GM23248 (cell line): Measurements from ENCODE around the gene OSBP2. TPM values are rescaled to one million over a fixed set of nuclear protein-coding genes. Genes with fewer than 3 reads are reported as not detected.

ENCODE experiments used
- DNase-seq: peaks from one replicate; pipeline ENCODE4 v3.0.0-alpha.2; 2015
- H2AFZ ChIP-seq: fragments of 200-600 bp; sonication (generic); 2 replicates; pipeline ENCODE4 v1.6.1; 2016; ENCODE audit warnings: antibody characterized with exemption
- H3F3A ChIP-seq: fragments of 200-600 bp; sonication (generic); 2 replicates; pipeline ENCODE4 v1.6.1; 2016; ENCODE audit warnings: mild to moderate bottlenecking, antibody characterized with exemption, mixed run types; ENCODE audit not compliant: insufficient read depth
- H3K27ac ChIP-seq: fragments of 200-600 bp; sonication (generic); 2 replicates; pipeline ENCODE4 v1.5.1; 2016; ENCODE audit warnings: mild to moderate bottlenecking
- H3K27me3 ChIP-seq: fragments of 200-600 bp; sonication (generic); replicated peaks from 2 replicates; pipeline ENCODE4 v1.6.1; 2016; ENCODE audit warnings: mild to moderate bottlenecking; ENCODE audit not compliant: insufficient read depth
- H3K36me3 ChIP-seq: fragments of 200-600 bp; sonication (generic); 2 replicates; pipeline ENCODE4 v1.6.1; 2016; ENCODE audit warnings: low read depth, mild to moderate bottlenecking
- H3K4me1 ChIP-seq: fragments of 200-600 bp; sonication (generic); 2 replicates; pipeline ENCODE4 v1.6.1; 2016; ENCODE audit warnings: mild to moderate bottlenecking; ENCODE audit not compliant: insufficient read depth
- H3K4me2 ChIP-seq: fragments of 200-600 bp; sonication (generic); one replicate; pipeline ENCODE4 v1.6.1; 2016; ENCODE audit warnings: mild to moderate bottlenecking; ENCODE audit not compliant: unreplicated experiment
- H3K4me3 ChIP-seq: fragments of 200-600 bp; sonication (generic); 2 replicates; pipeline ENCODE4 v1.5.1; 2016; ENCODE audit warnings: mild to moderate bottlenecking
- H3K79me2 ChIP-seq: fragments of 200-600 bp; sonication (generic); 2 replicates; pipeline ENCODE4 v1.6.1; 2016; ENCODE audit warnings: mild to moderate bottlenecking; ENCODE audit not compliant: insufficient read depth
- H3K9ac ChIP-seq: fragments of 200-600 bp; sonication (generic); 2 replicates; pipeline ENCODE4 v1.6.1; 2016; ENCODE audit warnings: mild to moderate bottlenecking
- H3K9me2 ChIP-seq: fragments of 200-600 bp; sonication (generic); 2 replicates; pipeline ENCODE4 v1.6.1; 2016; ENCODE audit warnings: mixed run types, mild to moderate bottlenecking, moderate library complexity; ENCODE audit not compliant: insufficient read depth
- H3K9me3 ChIP-seq: fragments of 200-600 bp; sonication (generic); one replicate; pipeline ENCODE4 v1.6.1; 2017; ENCODE audit warnings: low read depth
- H4K20me1 ChIP-seq: fragments of 200-600 bp; sonication (generic); 2 replicates; pipeline ENCODE4 v1.6.0; 2016; ENCODE audit not compliant: insufficient read depth
- EZH2 ChIP-seq: fragments of 200-600 bp; sonication (generic); IDR thresholded peaks from 2 replicates; pipeline ENCODE4 v1.6.1; 2018; ENCODE audit warnings: antibody characterized with exemption, mild to moderate bottlenecking; ENCODE audit not compliant: insufficient read depth, poor library complexity, severe bottlenecking
- EZH2phosphoT487 ChIP-seq: fragments of 200-600 bp; sonication (generic); IDR thresholded peaks from 2 replicates; pipeline ENCODE4 v1.6.1; 2018; ENCODE audit warnings: antibody characterized with exemption, moderate library complexity, mild to moderate bottlenecking, low read depth; ENCODE audit not compliant: insufficient read depth
- WGBS, 2 experiments: methylation state at CpG; one replicate each; pipeline ENCODE4 v1.1.6; 2015 to 2017; ENCODE audit warnings: low lambda C conversion rate in 2 of 2, low coverage in 1 of 2; ENCODE audit errors: missing lambda C conversion rate in 2 of 2; 5-methylcytosine and 5-hydroxymethylcytosine counted together
- in situ Hi-C: fragments of 300-500 bp; cut with MboI; formaldehyde crosslinking; loops from 2 replicates; pipeline ENCODE4 v1.15.0; 2020
- polyA plus RNA-seq: library from polyadenylated mRNA; unstranded; fragments of >200 nt; fragmentation: Nextera tagmentation; extraction: Ambion mirVana; gene quantifications from 2 replicates; pipeline ENCODE4 v1.2.1, GENCODE V29; 2016
- total RNA-seq: library from RNA; depleted of rRNA; stranded (reverse); fragments of >200 nt; shearing (Covaris generic); gene quantifications from 2 replicates; pipeline ENCODE4 v1.2.3, GENCODE V29; 2014

The OSBP2 gene
- total and polyA plus RNA-seq, 2 experiments from 2014 or later: 1.1 to 1.3 TPM

- Histone ChIP-seq H3K9me3 (no peaks in the 10 kb centered on the region), H3K4me1 (peaks cover 9% of the 10 kb centered on the region), H3K9ac (no peak overlapping the region), H3K9me2 (no peaks in the 10 kb centered on the region), H3K27me3 (peaks cover 11% of the 10 kb centered on the region; the same call in 1 of the 2 replicates), H4K20me1 (no peaks in the 10 kb centered on the region), H3K4me3 (no peak overlapping the region), H2AFZ (no peak overlapping the region), H3K27ac (no peak overlapping the region), H3K4me2 (no peak overlapping the region), H3F3A (no peaks in the 10 kb centered on the region), H3K36me3 (no peaks in the 10 kb centered on the region), H3K79me2 (no peaks in the 10 kb centered on the region)
- no peak for DNase-seq
- in situ Hi-C loops: no loop called here
- 74 to 75% methylated on average over 5 of the region's 5 CpGs for WGBS, 2 experiments
- no peak for TF ChIP-seq EZH2
- TF ChIP-seq EZH2phosphoT487: no peak
These were observed 110.0 kb downstream of the OSBP2 start for GRCh38 chr22:30804626-30805025.

GRCh38 chr22:30806391-30806861, 111.8 kb downstream of the OSBP2 start:
- 70% methylated on average over 3 of the region's 3 CpGs for WGBS, 2 experiments
- TF ChIP-seq EZH2phosphoT487 (no peak), EZH2 (no peak)
- no peaks in the 10 kb centered on the region for H3K9me2 ChIP-seq
- H3K79me2 ChIP-seq: no peaks in the 10 kb centered on the region
- H3K27me3 ChIP-seq: peaks cover 4% of the 10 kb centered on the region; the same call in 1 of the 2 replicates
- in situ Hi-C loops: no loop called here
- no peaks in the 10 kb centered on the region for H3K9me3 ChIP-seq
- no peaks in the 10 kb centered on the region for H3F3A ChIP-seq
- H3K4me3 ChIP-seq: no peak overlapping the region
- peaks cover 9% of the 10 kb centered on the region for H3K4me1 ChIP-seq
- H3K4me2 ChIP-seq: no peak overlapping the region
- no peaks in the 10 kb centered on the region for H4K20me1 ChIP-seq
- no peak overlapping the region for H2AFZ ChIP-seq
- no peak overlapping the region for H3K9ac ChIP-seq
- no peak overlapping the region for H3K27ac ChIP-seq
- no peaks in the 10 kb centered on the region for H3K36me3 ChIP-seq
- DNase-seq: peak; percentile 51

GRCh38 chr22:30809086-30809485, 114.4 kb downstream of the OSBP2 start:
- peak; percentile 32 for DNase-seq
- 76 to 80% methylated on average over 4 of the region's 4 CpGs for WGBS, 2 experiments

GRCh38 chr22:30810105-30810504, 115.4 kb downstream of the OSBP2 start:
- DNase-seq: no peak
- H3K79me2 ChIP-seq: no peaks in the 10 kb centered on the region
- in situ Hi-C loops: no loop called here
- no peaks in the 10 kb centered on the region for H3K9me2 ChIP-seq
- H3K4me2 ChIP-seq: no peak overlapping the region
- H3K9me3 ChIP-seq: no peaks in the 10 kb centered on the region
- H3K4me3 ChIP-seq: no peak overlapping the region
- no peak overlapping the region for H3K27ac ChIP-seq
- H3K4me1 ChIP-seq: peaks cover 9% of the 10 kb centered on the region
- H3F3A ChIP-seq: no peaks in the 10 kb centered on the region
- TF ChIP-seq EZH2phosphoT487: no peak
- no peak for TF ChIP-seq EZH2
- H2AFZ ChIP-seq: no peak overlapping the region
- 82 to 100% methylated on average over 2 to 4 of the region's 4 CpGs for WGBS, 2 experiments
- H3K27me3 ChIP-seq: no peaks in the 10 kb centered on the region
- H3K36me3 ChIP-seq: no peaks in the 10 kb centered on the region
- H4K20me1 ChIP-seq: no peaks in the 10 kb centered on the region
- H3K9ac ChIP-seq: no peak overlapping the region

More at GRCh38 chr22:30809086-30809485, 114.4 kb downstream of the OSBP2 start:
- Histone ChIP-seq H3F3A (no peaks in the 10 kb centered on the region), H3K4me2 (no peak overlapping the region), H3K79me2 (no peaks in the 10 kb centered on the region), H3K4me3 (no peak overlapping the region), H3K9ac (no peak overlapping the region), H4K20me1 (no peaks in the 10 kb centered on the region), H3K9me3 (no peaks in the 10 kb centered on the region), H3K27me3 (no peaks in the 10 kb centered on the region), H3K36me3 (no peaks in the 10 kb centered on the region), H3K27ac (no peak overlapping the region), H2AFZ (no peak overlapping the region), H3K9me2 (no peaks in the 10 kb centered on the region), H3K4me1 (peaks cover 9% of the 10 kb centered on the region)
- in situ Hi-C loops: no loop called here
- no peak for TF ChIP-seq EZH2
- TF ChIP-seq EZH2phosphoT487: no peak

- Histone ChIP-seq H3K27ac (no peak overlapping the region), H3F3A (no peaks in the 10 kb centered on the region), H2AFZ (no peak overlapping the region), H3K36me3 (no peaks in the 10 kb centered on the region), H3K79me2 (no peaks in the 10 kb centered on the region), H3K4me1 (no peaks in the 10 kb centered on the region), H3K4me2 (no peak overlapping the region), H3K27me3 (no peaks in the 10 kb centered on the region), H3K4me3 (no peak overlapping the region), H3K9me3 (no peaks in the 10 kb centered on the region), H3K9ac (no peak overlapping the region), H4K20me1 (no peaks in the 10 kb centered on the region), H3K9me2 (no peaks in the 10 kb centered on the region)
- 80 to 84% methylated on average over 7 of the region's 7 CpGs for WGBS, 2 experiments
- in situ Hi-C loops: no loop called here
- no peak for TF ChIP-seq EZH2phosphoT487
- no peak for TF ChIP-seq EZH2
- DNase-seq: no peak
These were observed 119.3 kb downstream of the OSBP2 start for GRCh38 chr22:30813936-30814335.
